ENCODE data around the gene TSPAN15. TPM values are rescaled to one million over a fixed set of nuclear protein-coding genes. Genes with fewer than 3 reads are reported as not detected.

The TSPAN15 gene
- total RNA-seq, result 23.9 and 31.1 TPM in 2 replicates

DNA sequence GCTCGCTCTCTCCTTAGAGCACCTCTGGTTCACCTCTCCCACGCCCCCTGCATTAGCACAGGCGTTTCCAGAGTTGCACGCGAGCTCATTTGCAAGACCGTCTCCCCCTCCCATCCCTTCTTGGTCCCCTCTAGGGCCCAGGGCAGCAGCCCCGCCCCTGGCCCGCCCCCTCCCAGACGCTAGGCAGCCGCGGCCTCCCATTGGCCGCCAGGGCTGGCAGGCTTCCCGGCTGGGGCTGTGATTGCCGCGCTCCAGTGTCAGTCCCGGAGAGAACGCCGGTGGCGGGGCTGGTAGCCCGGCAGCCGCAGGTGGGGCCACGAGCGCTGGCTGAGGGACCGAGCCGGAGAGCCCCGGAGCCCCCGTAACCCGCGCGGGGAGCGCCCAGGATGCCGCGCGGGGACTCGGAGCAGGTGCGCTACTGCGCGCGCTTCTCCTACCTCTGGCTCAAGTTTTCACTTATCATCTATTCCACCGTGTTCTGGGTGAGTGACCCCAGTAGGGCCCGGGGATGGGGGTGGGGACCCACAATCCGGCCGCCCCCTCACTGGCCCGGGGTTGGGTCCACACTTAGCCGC, at the start of gene TSPAN15:
Gene TSPAN15, plus strand, starts transcription at position 257 of the 575 bp plus-strand sequence. Its CDS starts 130 bp downstream, at position 387.

DNA sequence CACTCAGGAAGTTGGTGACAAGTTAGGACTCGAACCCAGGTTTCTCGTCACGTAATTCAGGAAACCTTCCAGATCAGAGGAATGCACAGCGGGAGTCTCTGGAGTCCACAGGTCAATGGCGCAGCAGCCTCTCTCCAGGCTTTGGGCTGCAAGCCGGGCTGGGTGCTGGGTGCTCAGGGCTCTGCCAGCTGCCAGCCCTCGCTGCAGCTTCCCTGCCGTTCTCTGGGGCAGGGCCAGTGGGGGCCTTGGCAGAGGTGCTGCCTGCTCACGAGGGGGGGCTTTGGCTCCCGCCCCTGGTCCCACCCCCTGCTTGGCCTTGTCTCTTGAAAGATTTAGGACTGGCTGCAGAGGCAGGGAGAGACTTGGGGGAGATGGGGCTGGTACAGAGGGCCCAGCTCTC, 34.6 kb upstream of the TSPAN15 start, which contains the start of gene TACR2:
Gene TACR2, minus strand, starts transcription at position 224 of the 400 bp plus-strand sequence. CDS start 595 bp downstream, outside the sequence.

Other genes starting within 250 kb of the TSPAN15 start
- gene HKDC1, start 231.1 kb upstream of the TSPAN15 start, total RNA-seq, result 0.93 TPM in 1 of 2 replicates, not detected in the other
- 128 and 134 TPM in 2 replicates for gene HK1, start 173.0 kb upstream of the TSPAN15 start, total RNA-seq
- 0.13 TPM in 1 of 2 replicates, not detected in the other for gene TACR2, start 34.5 kb upstream of the TSPAN15 start, total RNA-seq
- not detected in 2 replicates for gene NEUROG3, start 122.0 kb downstream of the TSPAN15 start, total RNA-seq
- gene FAM241B, start 178.8 kb downstream of the TSPAN15 start, total RNA-seq, result 0.13 TPM in 1 of 2 replicates, not detected in the other

All from thoracic aorta endothelial cell (primary cell).